Transverse colon (tissue), 4 donors: ENCODE results near the gene TENM4. TPM values are rescaled to one million over a fixed set of nuclear protein-coding genes. Genes with fewer than 3 reads are reported as not detected.

Source experiments
- DNase-seq: peaks from one replicate; pipeline ENCODE4 v3.0.0-alpha.2; 2019
- H3K27ac ChIP-seq, 4 donors: fragments of 200-600 bp; sonication (generic); 2 replicates each; pipeline ENCODE4 v1.5.1; 2016 to 2018; ENCODE audit warnings: inconsistent platforms in 4 of 4
- H3K27me3 ChIP-seq: fragments of 200-600 bp; sonication (generic); 2 replicates; pipeline ENCODE4 v1.5.1; 2017; ENCODE audit warnings: inconsistent platforms
- H3K36me3 ChIP-seq, 4 donors: fragments of 200-600 bp; sonication (generic); 2 replicates each; pipeline ENCODE4 v1.5.1; 2017 to 2019; ENCODE audit warnings: inconsistent platforms in 4 of 4
- H3K4me1 ChIP-seq, 4 donors: fragments of 200-600 bp; sonication (generic); 2 replicates each; pipeline ENCODE4 v1.5.1; 2017 to 2020; ENCODE audit warnings: inconsistent platforms in 4 of 4
- H3K4me3 ChIP-seq, 4 donors: fragments of 200-600 bp; sonication (generic); 1 replicate in 1 of 4; 2 replicates in 3 of 4; pipeline versions ENCODE4 v1.5.1 to v1.6.1; 2017 to 2019; ENCODE audit warnings: inconsistent platforms in 4 of 4
- H3K9me3 ChIP-seq, 2 donors: fragments of 200-600 bp; sonication (generic); 2 replicates each; pipeline ENCODE4 v1.5.1; 2017 to 2019; ENCODE audit warnings: inconsistent platforms in 2 of 2
- EP300 ChIP-seq: sonication (generic); formaldehyde crosslinking; IDR thresholded peaks from one replicate; pipeline ENCODE4 v1.6.1; 2017; ENCODE audit warnings: antibody characterized with exemption, low read depth
- POLR2A ChIP-seq: fragments of 450-650 bp; IDR thresholded peaks from one replicate; pipeline ENCODE4 v1.6.1; 2016; ENCODE audit warnings: antibody characterized with exemption, mild to moderate bottlenecking, moderate library complexity
- POLR2AphosphoS5 ChIP-seq, 3 donors: sonication (generic); formaldehyde crosslinking; IDR thresholded peaks; one replicate each; pipeline ENCODE4 v1.6.1; 2016; ENCODE audit warnings: antibody characterized with exemption in 3 of 3
- WGBS, 2 donors: methylation state at CpG; one replicate each; pipeline ENCODE4 v1.1.5; 2018; ENCODE audit warnings: low coverage in 1 of 2; 5-methylcytosine and 5-hydroxymethylcytosine counted together
- in situ Hi-C, 4 donors: fragments of 200-750 bp; cut with MboI; loops; one replicate each; pipeline versions ENCODE4 v1.15.0 to v1.15.1; 2017; ENCODE audit warnings: low sequenced_read_pairs in 3 of 4, low pct_ligation_motif_present in 1 of 4, low pct_unique_long_range_greater_than_20kb in 1 of 4
- intact Hi-C: fragments of 100-400 bp; cut with DNase I; formaldehyde crosslinking; loops from one replicate; pipeline ENCODE4 v1.15.1; 2023; ENCODE audit warnings: low total_unique reads
- total RNA-seq, 4 donors: library from RNA; depleted of rRNA; stranded (reverse); fragments of >200 nt; gene quantifications; one replicate each; pipeline ENCODE4 v1.1.0, GENCODE V29; 2016
- TF ChIP-seq, protein P1 (sequence below), 5 experiments: fragments of 200-600 bp in 3 of 5; fragments of 450-650 bp in 2 of 5; sonication (generic) in 3 of 5; IDR thresholded peaks; 1 replicate in 2 of 5; 2 replicates in 3 of 5; pipeline ENCODE4 v1.5.1; 2016 to 2017; ENCODE audit warnings: antibody characterized with exemption in 5 of 5, inconsistent platforms in 3 of 5, mild to moderate bottlenecking in 2 of 5, moderate library complexity in 1 of 5

TENM4 gene
- total RNA-seq, 4 donors from 2014 or later, result 0.14 to 0.79 (median 0.39) TPM

DNA sequence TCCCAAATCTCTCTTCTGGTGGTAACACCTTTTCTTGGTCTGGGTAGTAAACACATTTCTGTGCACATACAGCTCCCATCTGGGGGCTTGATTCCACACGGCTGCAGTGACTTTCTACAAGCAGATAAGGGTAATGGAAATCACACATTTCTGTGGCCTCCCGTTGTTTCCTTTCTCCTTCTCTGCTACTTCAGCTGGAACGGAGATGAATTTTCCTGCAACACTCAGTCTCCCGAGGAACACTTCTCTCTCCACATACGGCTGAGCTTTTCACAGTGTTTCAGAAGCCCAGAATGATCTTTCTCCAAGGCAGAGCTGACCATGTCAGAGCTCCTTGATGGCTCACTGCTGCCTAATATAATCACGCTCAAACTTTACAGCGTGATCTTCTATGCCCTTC is 501.9 kb downstream of the TENM4 start:
- WGBS, 2 donors, result 77 to 78% methylated on average over 7 of the region's 7 CpGs
- Histone ChIP-seq H3K27ac (no peak overlapping the region), H3K9me3 (no peaks in the 10 kb centered on the region), H3K4me1 (no peaks in the 10 kb centered on the region), H3K4me3 (no peak overlapping the region), H3K27me3 (no peaks in the 10 kb centered on the region), H3K36me3 (no peaks in the 10 kb centered on the region)
- no peak for DNase-seq
- in situ Hi-C loops, result no loop called here
- intact Hi-C loops, result no loop called here
- TF ChIP-seq, protein P1, sequence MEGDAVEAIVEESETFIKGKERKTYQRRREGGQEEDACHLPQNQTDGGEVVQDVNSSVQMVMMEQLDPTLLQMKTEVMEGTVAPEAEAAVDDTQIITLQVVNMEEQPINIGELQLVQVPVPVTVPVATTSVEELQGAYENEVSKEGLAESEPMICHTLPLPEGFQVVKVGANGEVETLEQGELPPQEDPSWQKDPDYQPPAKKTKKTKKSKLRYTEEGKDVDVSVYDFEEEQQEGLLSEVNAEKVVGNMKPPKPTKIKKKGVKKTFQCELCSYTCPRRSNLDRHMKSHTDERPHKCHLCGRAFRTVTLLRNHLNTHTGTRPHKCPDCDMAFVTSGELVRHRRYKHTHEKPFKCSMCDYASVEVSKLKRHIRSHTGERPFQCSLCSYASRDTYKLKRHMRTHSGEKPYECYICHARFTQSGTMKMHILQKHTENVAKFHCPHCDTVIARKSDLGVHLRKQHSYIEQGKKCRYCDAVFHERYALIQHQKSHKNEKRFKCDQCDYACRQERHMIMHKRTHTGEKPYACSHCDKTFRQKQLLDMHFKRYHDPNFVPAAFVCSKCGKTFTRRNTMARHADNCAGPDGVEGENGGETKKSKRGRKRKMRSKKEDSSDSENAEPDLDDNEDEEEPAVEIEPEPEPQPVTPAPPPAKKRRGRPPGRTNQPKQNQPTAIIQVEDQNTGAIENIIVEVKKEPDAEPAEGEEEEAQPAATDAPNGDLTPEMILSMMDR (IDR thresholded peaks at IDR 0.05), result no peak
- no peak for TF ChIP-seq POLR2AphosphoS5 (IDR thresholded peaks at IDR 0.05)
- no peak for TF ChIP-seq POLR2A
- no peak for TF ChIP-seq EP300

DNA sequence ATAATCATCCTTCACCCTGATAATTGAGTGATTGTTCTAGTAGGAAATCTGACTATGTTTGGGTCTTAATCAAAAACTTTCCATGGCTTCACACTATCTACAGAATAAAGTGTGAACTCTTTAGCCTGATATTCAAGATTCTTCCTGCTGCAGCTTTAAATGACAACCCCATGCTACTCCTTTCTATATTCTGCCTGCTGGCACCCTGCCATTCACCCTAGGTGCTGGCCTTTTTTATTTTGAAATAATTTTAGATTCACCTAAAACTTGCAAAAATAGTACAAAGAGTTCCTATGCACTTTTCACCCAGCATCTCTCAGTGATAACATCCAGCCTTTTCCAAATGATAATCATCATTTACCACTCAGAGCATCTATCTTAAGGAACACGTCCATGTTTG is 502.8 kb downstream of the TENM4 start:
- WGBS, 2 donors, result 82 to 86% methylated on average over 1 of the region's 1 CpG
- Histone ChIP-seq H3K4me1 (no peaks in the 10 kb centered on the region), H3K4me3 (no peak overlapping the region), H3K27ac (no peak overlapping the region), H3K9me3 (no peaks in the 10 kb centered on the region), H3K27me3 (no peaks in the 10 kb centered on the region), H3K36me3 (no peaks in the 10 kb centered on the region)
- DNase-seq, result no peak
- in situ Hi-C loops, result no loop called here
- intact Hi-C loops, result no loop called here
- TF ChIP-seq EP300 (no peak), POLR2A (no peak), POLR2AphosphoS5 (IDR thresholded peaks at IDR 0.05) (no peak)
- TF ChIP-seq, protein P1 (IDR thresholded peaks at IDR 0.05), result no peak

DNA sequence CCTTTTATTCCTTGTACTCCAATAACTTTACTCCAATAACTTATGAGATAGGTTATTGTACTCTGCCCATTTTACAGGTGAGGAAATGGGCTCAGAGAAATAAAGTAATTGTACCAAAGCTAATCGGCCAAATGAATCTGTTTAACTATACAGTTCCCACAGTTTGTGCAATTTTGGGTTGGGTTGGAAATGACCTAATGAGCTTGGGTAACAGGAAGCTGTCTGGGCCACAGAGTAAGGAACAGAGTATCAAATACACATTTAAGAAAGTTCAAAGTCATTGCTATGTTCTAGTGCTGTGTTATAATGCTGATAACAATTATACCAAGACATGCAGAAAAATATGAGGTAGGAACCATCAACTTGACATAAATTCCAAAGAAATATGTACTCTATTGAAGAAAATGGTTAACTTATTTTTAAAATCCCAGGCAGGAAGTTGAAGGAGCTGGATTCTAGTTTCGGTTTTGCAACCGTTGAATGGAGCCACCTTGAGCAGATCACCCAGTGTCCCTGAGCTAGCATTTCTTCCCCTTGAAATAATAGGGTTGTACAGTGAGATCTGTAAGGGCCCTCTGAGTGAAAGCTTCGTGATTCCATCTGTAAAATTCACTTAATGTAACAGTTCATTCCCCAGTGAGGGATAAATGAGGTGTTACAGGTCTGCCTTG is 505.3 kb downstream of the TENM4 start:
- no peak for DNase-seq
- in situ Hi-C loops (no loop called here), intact Hi-C loops (no loop called here)
- Histone ChIP-seq H3K4me1 (no peaks in the 10 kb centered on the region), H3K27me3 (no peaks in the 10 kb centered on the region), H3K4me3 (no peak overlapping the region), H3K27ac (no peak overlapping the region), H3K9me3 (no peaks in the 10 kb centered on the region), H3K36me3 (no peaks in the 10 kb centered on the region)
- TF ChIP-seq POLR2AphosphoS5 (IDR thresholded peaks at IDR 0.05) (no peak), POLR2A (no peak), EP300 (no peak)
- TF ChIP-seq, protein P1 (IDR thresholded peaks at IDR 0.05), result no peak
- 61 to 67% methylated on average over 2 to 4 of the region's 4 CpGs for WGBS, 2 donors

DNA sequence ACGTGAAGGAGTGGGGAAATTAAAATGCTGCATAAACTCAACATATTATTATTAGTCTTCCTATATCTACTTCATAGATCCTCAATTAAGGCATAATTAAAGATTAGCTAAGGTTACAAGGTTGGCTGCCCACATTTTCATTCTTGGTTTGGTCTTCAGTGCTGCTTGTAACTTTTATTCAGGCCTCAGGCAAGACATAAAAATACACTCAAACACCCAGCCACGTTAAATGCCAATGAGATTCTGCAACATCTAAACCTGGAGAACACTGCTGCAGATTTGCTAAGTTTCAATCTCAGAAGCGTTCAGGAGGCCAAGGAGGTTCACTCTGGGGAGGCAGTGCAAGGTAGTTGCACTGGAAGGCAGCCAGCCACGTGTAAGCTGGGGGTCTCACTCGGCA is 507.5 kb downstream of the TENM4 start:
- Histone ChIP-seq H3K36me3 (no peaks in the 10 kb centered on the region), H3K9me3 (no peaks in the 10 kb centered on the region), H3K4me3 (no peak overlapping the region), H3K4me1 (no peaks in the 10 kb centered on the region), H3K27ac (no peak overlapping the region), H3K27me3 (no peaks in the 10 kb centered on the region)
- intact Hi-C loops (no loop called here), in situ Hi-C loops (no loop called here)
- DNase-seq, result no peak
- TF ChIP-seq POLR2AphosphoS5 (IDR thresholded peaks at IDR 0.05), result no peak
- TF ChIP-seq, protein P1 (IDR thresholded peaks at IDR 0.05), result no peak
- TF ChIP-seq POLR2A, result no peak
- no peak for TF ChIP-seq EP300
- 65 to 79% methylated on average over 5 of the region's 5 CpGs for WGBS, 2 donors
